Smooth muscle cell of the brain vasculature (primary cell): ENCODE measurements around the gene SFTPA1.
"Not testable (repeated sequence)": the region's sequence is repeated elsewhere in the genome, so short reads cannot be mapped to it uniquely, and the experiment has no call there.

Experiments used
- DNase-seq: peaks from one replicate; pipeline ENCODE4 v3.0.0-alpha.2; 2012; ENCODE audit warnings: low read depth, low spot score

SFTPA1 gene

DNA sequence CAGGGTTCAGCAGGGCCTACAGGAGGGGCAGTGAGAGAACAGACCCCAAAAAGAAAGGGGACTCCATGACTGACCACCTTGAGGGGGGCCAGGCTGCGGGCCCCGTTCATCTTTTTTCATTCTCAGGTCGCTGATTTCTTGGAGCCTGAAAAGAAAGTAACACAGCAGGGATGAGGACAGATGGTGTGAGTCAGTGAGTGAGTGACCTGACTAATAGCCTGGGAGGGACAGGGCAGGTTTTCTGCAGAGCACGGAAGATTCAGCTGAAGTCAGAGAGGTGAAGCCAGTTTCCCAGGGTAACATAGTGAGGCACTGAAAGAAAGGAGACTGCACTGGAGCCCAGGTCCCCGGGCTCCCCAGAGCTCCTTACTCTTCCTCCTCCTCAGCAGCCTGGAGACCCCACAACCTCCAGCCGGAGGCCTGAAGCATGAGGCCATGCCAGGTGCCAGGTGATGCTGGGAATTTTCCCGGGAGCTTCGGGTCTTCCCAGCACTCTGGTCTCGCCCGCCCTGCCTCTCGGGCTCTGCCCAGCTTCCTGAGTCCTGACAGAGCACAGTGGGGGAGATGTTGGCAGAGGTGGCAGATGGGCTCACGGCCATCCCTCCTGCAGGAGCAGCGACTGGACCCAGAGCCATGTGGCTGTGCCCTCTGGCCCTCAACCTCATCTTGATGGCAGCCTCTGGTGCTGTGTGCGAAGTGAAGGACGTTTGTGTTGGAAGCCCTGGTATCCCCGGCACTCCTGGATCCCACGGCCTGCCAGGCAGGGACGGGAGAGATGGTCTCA is 646 bp downstream of the SFTPA1 start:
- DNase-seq, result not testable (repeated sequence)

DNA sequence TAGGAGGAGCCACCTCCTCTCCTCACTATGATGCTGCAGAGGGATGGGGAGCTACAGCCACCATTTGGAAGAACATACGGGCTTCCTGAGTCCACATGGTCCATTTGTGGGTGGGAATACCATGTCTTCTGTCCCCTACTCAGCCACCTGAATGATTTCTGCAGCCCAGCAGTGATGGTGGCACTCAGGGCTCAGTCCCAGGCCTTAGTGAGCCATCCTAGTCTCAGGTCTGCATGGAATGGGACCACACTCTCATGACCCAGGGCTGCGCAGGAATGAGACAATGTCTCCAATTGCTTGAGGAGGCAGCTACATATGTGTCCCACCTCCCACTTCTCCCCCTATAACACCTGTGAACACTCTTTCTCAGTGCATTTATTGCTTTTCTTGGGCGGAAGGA is 4.8 kb downstream of the SFTPA1 start:
- no peak for DNase-seq

DNA sequence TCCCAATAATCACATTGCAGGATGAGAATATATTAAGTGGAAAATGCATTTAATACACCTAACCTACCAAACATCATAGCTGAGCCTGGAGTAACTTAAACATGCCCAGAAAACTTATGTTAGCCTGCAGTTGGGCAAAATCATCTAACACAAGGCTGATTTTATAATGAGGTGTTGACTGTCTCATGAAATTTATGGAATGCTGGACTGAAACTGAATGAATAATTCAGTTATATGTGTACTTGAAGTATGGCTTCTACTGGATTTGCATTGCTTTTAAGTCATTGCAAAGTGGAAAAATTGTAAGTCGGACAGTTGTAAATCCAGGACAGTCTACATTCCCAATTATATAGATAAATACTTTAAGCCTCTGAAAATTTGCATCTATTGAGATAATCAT is 5.4 kb downstream of the SFTPA1 start:
- DNase-seq, result no peak

DNA sequence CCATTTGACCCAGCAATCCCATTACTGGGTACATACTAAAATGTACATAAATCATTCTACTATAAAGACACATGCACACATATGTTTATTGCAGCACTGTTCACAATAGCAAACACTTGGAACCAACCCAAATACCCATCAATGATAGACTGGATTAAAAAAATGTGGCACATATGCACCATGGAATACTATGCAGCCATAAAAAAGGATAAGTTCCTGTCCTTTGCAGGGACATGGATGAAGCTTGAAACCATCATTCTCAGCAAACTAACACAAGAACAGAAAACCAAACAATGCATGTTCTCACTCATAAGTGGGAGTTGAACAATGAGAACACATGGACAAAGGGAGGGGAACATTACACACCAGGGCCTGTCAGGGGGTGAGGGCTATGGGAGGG is 12.9 kb downstream of the SFTPA1 start:
- not testable (repeated sequence) for DNase-seq

DNA sequence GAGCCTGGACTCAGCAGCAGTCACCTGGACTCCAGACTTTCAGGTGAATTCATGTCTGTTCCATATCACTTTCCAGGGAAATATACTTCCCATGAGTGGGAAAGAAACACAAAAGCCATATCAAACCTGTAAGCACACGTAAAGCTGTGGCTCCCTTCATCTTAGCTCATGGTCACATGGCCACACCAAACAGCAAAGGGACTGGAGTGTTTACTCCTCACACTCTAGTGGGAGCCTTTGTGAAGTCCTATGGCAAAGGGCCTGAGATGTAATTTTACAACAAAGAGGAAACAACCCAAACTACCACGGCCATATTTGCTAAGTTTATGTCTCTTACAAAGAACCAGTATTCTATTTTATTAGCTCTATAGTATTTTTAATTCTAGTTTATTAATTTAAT is 16.3 kb downstream of the SFTPA1 start:
- DNase-seq, result no peak

DNA sequence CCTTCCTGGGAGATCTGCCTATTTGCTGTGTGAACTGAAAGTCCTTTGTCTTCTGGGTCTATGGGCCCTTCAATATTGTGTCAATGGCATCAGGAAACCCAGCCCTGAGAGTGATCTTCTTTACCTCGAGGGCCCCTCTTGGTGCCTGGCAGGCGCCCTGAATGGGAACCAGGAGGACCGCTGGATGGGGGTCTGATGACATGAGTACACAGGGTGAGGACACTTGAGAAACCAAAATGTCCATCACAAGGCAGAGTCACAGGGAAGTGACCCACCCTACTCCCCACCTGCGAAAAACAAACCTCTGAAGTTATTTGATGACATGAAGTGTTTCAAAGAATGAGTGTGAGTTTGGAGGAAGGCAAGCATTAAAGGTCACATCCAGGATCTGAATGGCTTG is 17.3 kb downstream of the SFTPA1 start:
- DNase-seq, result no peak

DNA sequence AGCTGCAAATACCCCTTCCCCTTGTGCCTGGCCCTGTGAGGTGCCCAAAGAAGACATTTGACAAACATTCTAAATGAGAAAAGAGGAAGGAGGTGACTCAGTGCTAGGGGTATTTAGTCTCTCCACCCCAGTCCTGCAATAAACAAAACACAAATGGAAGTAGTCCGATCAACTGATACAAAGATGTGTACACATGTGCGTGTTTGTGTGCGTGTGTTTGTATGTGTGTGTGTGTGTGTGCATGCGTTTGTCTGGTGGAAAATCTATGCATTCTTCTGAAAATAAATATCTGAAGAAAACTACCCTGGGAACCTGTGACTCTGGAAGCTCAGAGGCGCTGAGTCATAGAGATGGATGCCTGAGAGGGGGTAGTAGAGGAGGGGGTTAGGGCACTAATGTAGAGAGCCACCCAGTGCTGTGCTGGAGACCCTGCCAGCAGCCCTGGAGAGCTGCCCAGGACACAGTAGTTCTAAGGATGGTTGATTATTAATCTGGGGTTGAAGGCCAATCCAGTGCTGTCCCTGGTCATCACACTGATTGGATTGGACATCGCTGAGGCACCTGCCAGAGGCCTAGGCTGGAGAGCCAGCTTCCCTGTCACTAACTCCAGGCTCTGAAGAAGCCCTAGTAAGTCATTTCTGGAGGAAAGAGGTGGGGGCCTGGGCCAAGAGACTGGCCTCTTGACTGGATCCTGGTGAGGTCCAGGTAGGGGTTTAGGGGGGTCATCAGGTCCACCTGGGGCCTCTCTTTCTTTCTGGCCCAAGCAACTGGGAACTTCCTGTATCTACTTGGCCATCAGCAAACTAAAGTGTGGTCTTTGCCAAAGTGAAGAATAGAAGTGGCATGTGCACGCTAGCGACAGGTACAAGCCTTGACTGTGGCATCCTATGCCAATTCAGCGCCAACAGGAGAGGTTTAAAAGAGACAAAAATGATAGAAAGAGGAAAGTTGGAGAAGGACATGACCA is 18.5 kb downstream of the SFTPA1 start:
- DNase-seq, result no peak

DNA sequence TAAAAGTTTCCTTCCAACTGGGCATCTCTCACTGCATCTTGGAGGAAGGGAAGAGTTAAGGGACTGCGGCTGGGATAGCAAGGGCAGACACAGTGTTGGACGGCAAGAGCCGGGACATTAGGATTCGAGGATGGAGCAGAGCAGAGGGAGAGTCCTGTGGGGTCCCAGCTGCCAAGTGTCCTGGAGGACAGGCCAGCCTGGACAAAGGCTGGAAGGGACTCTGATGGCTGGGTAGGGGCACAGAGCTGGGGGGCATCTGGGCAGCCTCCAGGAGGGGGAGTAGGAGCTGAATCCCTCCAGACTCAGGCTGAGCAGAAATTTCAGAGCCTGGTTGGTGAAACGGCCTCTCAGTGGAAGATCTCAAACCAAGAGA is 19.2 kb downstream of the SFTPA1 start:
- DNase-seq, result no peak

DNA sequence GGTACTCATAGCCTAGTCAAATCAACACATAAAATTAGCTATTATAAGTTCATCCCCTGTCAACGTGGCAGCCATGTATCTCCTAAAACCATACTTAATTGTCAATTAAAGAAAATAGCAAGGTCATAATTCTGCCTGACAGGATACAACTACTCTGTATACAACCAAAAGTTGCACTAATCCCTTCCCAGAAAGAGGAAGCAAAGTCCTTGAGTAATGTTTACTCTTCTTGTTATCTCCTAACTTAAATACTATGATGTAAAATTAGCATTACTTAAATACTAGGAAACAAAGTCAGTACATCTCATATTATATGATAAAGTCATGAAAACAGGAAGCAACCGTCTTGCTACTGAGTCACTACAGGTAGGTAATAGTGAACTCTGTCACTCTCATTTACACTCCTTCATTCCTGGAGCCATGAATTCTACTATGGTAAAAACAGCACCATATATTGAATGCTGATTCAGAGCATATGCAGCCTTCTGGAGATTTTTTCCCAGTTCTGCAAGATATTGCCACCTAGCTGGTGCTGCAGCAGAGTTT is 26.0 kb downstream of the SFTPA1 start:
- not testable (repeated sequence) for DNase-seq

DNA sequence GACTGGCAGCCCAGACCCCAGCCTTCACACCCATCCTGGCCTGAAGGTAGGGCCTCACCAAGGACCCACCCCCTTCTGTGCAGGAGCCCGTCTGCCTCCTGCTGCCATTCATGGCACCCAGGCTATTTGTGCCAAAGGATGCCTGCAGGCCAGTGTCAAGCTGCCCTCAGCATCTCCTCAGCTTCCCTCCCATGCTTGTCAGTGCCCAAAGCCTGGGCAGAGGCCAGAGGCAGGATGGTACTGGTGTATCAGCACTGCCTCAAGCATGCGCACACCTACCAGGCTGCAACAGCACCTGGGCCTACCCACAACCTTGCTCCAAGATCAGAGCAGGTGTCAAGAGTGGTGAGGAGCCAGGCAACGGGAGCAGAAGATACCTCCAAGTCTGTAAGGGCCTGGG is 27.6 kb downstream of the SFTPA1 start:
- no peak for DNase-seq

DNA sequence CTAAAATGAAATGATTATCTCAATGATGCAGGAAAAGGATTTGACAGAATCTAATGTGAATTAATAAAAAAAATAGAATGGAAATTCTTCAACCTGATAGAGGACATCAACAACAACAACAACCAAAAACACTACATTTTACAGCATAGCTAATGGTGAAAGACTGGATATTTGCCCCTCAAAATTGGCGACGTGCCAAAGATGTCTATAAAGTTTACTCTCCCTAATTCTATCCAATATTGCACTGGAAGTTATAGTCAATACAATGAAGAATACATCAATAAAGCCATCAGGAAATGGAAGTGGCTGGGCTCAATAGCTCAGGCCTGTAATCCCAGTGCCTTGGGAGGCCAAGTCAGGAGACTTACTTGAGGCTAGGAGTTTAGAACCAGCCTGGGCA is 42.0 kb downstream of the SFTPA1 start:
- DNase-seq, result not testable (repeated sequence)

DNA sequence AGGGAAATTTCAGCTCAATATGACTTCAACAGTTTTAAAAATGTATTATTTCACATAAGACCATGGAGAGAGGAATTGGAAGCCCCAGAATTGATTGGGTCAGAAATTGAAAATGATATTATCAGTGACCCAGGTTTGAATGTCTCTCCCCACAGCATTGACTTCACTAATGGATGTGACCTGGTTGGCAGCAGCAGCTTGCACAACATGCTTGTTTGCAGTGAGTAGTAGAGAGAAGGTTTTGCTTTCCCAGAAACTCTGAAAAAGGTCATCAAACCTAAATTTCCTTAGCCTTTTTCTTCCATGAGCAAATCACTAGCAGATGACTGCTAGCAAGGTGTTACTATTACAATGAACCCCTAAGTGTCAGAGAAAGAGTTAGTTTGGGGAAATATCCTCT is 52.5 kb downstream of the SFTPA1 start:
- DNase-seq, result not testable (repeated sequence)

DNA sequence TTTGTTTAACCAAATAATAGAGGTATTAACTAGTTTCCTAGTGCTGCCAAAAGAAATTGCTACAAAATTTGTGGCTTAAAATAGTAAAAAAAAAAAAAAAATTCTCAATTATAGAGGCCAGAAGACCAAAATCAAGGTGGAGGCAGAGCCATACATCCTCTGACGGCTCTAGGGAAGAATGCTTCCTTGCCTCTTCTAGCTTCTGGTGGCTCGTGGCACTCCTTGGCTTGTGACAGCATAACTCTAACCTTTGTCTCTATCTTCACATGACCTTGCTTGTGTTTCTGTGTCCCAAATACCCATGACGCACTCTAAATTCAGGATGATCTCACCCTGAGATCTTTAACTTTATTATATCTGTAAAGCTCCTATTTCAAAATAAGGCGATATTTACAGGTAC is 53.9 kb downstream of the SFTPA1 start:
- not testable (repeated sequence) for DNase-seq
